ENCODE results near the gene HNRNPUL2.
"Not testable (repeated sequence)": the region's sequence is repeated elsewhere in the genome, so short reads cannot be mapped to it uniquely, and the experiment has no call there.

HNRNPUL2 gene

DNA sequence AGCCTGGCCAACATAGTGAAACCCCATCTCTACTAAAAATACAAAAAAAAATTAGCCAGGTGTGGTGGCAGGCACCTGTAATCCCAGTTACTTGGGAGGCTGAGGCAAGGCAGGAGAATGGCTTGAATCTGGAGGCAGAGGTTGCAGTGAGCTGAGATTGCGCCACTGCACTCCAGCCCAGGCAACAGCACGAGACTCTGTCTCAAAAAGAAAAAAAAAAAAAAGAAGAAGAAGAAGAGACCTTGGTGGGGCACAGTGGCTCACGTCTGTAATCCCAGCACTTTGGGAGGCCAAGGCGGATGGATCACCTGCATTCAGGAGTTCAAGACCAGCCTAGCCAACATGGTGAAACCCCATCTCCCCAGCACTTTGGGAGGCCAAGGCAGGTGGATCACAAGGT is 23.3 kb downstream of the HNRNPUL2 start:
- DNase-seq (ENCODE audit: low spot score) = not testable (repeated sequence)

DNA sequence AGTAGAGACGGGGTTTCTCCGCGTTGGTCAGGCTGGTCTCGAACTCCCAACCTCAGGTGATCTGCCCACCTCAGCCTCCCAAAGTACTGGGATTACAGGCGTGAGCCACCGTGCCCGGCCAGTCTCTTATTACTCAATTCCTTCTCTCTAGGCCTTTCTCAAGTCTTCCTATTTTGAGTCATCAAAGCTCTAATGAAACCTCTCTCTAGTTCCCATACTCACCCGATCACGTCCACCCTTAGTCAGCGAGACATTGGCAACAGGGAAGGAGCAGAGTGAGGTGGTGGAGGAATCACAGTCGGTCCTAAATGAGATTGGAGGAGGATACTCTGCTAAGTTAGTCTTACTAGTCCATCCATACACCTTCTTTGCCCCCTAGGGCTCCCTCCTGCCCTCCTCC is 25.0 kb downstream of the HNRNPUL2 start:
- DNase-seq (ENCODE audit: low spot score) = no peak

DNA sequence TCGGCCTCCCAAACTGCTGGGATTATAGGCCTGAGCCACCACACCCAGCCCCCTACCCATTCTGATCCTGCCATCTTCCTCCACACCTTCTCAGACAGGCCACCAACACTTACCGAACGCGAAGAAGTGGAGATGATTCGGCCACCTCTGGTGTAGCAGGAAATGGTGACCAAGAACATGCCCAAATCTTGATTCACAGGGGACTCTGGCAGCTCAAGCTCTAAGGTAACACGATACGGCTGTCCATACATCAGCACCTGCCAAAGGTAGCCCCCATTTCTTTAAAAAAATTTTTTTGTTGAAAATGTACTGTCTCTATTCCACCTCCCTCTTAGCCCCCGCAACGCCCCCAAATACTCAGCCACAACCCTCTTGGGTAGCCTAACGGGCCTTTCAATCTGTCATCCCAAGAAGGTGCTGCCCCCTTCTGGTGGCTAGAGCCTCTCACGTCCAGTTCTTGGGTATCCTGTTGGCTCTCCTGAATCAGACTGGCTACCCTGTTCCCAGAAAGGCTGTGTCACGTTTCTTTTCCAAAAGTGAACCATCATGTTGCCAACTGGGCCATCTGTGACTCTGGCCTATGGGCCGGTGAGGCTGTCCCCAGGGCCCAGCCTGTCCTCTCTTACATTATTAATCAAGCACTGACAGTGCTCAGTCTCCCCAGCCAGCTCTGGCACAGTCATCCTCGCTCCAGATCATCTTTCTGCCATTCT is 32.6 kb downstream of the HNRNPUL2 start:
- DNase-seq (ENCODE audit: low spot score) = peak; percentile 89

DNA sequence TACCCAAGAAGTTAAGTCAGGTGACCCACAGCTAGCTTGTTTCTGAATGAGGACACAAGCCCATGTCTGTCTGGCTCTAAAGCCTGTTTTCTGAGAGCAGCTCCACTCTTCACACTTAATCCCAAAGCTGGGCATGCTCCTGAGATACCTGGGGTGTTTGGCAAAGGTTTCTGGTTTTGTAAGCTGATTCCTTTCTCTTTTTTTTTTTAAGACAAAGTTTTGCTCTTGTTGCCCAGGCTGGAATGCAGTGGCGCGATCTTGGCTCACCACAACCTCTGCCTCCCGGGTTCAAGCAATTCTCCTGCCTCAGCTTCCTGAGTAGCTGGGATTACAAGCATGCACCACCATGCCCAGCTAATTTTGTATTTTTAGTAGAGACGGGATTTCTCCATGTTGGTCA is 33.6 kb downstream of the HNRNPUL2 start:
- DNase-seq (ENCODE audit: low spot score) = not testable (repeated sequence)

DNA sequence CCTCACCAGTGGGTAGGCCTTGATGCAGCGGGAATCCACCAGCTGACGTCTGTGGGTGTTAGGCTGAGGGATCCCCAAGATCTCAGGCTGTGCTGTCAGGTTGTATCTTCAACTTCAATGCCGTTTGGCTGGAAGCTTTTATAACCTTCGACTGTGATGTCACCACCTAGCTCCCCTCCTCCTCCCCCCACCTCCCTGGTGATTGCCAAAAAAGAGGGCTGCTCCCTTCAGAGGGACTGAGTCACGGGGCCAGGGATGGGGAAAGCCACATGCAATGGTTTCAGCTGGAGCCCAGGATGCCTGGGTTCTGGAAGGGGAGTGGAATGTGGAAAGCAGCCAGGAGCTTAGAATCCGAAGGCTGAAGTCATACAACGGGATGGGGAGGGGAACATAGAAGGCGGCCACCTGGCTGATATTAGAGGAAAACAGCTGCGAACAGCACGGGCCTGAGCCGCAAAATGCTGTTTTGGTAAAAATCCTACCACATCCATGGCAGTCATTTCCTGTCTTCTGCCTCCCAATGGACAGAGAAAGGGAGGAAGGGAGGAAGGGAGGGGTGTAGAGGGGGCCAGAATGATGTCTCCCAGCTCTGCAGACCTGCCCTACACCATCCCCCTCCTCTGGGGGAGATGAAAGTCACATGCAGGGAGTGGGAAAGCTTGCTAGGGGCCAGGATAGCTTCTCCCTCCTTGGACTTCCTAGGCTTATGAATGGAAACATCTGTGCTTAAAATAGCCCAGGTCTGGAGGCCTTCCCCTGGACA is 37.7 kb downstream of the HNRNPUL2 start, which contains the start of gene LRRN4CL:
Gene LRRN4CL, minus strand, starts transcription at position 110 of the 763 bp plus-strand sequence. CDS start 1,022 bp downstream, outside the sequence.
- DNase-seq (ENCODE audit: low spot score) = no peak

DNA sequence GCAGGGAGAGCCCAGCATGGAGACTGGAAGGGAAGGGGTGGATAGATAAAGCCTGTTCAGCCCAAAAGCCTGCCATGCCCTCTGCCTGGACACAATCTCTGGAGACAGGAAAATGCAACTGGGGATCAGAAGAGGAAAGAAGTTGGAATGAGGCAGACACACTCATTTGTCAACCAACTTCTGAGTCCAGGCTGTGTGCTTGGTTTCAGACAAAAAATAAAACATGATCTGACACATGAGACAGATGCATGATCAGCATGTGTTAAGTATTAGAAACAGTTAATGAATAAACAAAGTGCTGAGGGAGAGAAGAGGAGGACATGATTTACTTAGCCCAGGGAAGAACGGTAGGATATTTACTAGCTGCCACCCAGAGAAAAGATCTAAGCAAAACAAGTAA is 38.8 kb downstream of the HNRNPUL2 start:
- DNase-seq (ENCODE audit: low spot score) = no peak

DNA sequence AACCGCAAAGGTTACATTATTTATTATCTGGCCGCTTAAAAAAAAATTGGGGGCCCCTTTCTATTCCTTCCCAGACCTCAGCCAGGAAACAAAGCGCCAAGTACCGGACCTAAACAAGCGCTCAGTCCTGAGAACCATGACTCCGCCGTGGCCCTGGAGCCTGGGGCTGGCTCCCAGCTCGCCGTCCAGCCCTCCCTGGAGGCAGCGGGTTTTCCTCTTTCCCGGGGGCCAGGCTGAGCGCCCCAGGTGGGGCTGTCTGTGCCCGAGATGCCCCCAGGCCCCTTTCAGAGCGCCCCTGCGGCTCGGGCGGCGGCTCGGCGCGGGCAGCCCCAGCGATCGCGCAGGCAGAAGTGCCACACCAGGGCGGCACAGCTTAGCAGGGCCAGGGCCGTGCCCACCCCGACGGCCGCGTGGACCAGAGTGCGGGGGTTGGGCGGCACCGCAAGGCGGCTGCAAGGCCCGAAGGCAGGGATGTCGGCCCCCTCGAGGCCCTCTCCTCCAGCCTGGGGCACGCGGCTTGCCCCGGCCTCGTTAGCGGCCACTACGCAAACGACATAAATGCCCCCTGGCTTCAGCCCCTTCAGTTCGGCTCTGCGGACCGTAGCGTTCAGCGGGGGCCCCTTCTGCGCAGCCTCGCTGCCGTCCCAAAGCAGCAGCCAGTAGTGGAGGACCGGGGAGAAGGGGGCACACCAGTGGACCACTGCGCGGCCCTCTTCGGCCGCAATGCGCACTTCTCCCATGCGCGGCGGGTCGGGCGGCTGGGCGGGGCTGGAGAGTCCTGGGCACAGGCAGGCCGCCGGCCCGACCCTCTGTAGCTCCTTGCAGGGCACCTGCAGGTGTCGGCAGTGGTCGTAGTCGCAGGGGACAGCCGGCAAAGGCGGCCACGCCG is 39.5 kb downstream of the HNRNPUL2 start:
- no peak for DNase-seq (ENCODE audit: low spot score)

DNA sequence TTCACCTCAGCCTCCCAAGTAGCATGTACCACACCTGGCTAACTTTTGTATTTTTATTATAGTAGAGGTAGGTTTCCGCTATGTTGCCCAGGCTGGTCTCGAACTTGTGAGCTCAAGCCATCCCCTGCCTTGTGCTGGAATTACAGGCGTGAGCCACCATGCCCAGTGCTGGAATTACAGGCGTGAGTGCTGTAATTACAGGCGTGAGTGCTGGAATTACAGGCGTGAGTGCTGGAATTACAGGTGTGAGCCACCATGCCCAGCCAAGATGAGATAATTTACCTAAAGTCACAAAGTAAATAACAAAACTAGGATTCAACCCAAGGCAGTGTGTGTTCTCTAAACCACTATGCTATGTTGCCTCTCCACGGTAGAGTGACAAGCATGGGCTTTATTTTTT is 44.7 kb downstream of the HNRNPUL2 start:
- DNase-seq (ENCODE audit: low spot score) = no peak

DNA sequence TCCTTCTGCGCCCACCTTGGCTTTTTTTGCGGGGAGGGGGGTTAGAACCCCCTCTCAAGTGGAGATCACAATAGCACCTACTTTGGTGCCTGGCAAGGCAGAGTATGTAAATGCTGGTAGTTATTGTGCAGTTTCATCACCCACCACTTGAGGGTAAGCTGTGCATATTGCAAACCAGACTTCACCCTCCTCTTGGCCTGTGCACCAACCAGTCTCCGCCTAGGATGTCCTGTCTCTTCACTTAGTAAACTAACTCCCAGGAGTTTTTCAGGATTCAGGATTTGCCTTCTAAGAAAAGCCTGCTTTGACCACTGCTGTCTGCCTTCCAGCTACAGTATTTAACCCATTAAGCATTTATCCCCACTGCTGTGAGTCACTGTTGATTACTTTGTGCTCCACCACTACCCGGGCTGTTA is 46.4 kb downstream of the HNRNPUL2 start:
- DNase-seq (ENCODE audit: low spot score) = peak; percentile 60

DNA sequence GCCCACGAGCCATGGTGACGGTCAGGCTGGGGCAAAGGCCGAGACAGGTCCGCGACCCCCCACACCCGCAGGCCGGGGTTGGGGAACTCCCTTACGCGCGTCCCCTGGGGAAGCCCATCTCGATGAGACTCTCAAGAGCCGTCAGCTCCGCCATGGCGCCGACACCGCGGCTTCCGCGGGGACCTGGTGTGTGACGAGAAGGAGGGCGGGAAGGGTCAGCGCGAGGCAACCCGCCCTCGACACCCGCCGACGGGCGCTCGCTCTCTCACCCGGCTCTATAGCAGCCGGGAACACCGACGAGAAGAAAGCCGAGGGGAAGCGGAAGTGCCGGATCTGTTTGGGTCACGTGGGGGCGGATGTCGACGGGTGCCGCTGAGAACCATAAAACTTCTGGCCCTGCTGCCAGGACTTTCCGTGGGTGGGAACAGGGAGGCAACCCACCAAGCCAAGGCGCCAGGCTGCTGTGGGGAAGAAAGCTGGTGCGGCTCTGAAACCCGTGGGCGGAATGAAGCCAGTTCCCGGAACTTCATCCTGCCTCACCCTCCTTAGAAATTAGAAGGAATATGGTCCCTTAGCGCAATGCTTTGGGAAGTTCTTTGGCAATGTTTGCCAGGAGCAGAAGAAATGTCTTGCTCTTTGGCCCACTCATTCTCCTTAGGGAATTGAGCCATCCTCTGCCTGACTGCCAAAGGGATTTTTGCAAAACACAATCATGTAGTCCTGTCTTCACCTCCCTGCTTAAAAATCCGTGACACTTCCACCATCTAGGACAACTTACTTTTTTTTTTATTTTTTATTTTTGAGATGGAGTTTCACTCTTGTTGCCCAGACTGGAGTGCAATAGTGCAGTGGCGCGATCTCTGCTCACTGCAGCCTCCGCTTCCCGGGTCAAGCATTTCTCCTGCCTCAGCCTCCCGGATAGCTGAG is 48.2 kb downstream of the HNRNPUL2 start, which contains the start of gene UBXN1:
Gene UBXN1, minus strand, starts transcription at position 304 of the 927 bp plus-strand sequence. Its CDS starts 150 bp downstream, at position 154.
- peak; percentile 85 for DNase-seq (ENCODE audit: low spot score)

DNA sequence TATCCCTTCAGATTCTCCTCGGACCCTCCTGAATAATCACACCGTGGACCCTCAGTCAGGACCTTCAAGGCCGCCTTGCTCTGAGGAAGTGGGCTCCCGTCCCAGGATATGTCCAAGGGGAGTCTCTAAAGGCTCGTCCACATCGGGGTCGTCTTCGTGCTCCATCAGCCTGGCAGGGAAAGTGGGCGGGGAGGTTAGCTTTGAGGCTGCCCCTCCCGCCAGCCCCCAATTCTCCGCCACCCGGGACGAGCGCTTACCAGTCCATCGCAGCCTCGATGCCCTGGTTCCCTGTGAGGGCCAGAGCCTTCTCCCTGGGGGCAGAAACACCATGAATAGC is 48.9 kb downstream of the HNRNPUL2 start:
- no peak for DNase-seq (ENCODE audit: low spot score)

DNA sequence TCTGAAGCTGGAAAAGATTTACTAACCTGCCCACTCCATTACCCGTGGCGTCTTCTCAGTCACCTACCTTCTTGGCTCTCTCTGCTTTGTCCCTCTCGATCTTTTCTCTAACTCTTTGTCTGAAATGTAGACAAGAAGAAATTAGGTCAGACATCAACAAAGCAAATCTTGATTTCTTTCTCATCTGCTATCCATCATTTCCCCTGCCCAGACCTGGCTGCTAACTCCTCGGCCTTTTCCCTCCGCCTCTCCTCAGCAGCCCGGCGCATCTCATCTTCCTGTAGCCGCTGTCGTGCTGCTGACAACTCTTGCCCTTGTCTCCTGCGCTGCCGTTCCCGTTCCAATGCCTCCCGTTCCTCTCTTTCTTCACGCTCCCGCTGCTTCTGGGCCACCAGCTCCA is 49.5 kb downstream of the HNRNPUL2 start:
- DNase-seq (ENCODE audit: low spot score) = no peak

DNA sequence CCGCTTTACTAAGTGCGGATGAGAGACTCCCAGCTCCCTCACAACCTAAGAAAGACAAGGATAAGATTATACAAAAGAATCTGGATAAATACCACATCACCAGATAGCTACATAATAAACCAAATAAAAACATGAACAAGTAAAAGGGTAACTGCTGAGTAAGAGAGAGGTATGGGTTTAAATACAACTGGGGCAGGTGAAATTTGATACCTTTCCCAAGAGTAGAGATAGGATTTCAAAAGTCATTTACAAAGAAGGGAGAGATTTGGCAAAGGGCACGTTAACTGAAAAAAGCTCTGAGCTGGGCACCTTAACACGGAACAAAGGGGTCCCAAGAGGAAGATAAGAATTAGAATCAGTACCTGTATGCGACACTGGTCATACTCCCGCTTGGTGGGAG is 50.1 kb downstream of the HNRNPUL2 start:
- no peak for DNase-seq (ENCODE audit: low spot score)

DNA sequence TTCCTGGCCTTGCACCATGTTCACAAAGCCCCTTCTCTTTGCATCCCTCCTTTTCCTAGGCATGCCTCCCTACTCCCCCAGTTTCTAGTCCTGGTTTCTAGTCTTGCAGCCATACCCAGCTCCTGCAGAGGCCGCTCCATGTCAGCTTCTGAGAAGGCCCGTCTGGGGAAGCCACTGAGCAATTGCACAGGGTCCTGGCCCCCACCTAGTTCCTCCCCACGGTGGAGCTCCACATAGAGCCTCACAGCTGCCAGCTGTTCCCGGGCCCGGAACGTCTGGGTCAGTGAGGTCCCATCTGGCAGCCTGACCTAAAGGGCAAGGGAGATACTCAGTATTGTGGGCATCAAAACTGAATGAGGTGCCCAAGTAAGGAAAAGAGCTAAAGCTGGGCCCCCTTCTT is 50.6 kb downstream of the HNRNPUL2 start:
- DNase-seq (ENCODE audit: low spot score) = no peak

DNA sequence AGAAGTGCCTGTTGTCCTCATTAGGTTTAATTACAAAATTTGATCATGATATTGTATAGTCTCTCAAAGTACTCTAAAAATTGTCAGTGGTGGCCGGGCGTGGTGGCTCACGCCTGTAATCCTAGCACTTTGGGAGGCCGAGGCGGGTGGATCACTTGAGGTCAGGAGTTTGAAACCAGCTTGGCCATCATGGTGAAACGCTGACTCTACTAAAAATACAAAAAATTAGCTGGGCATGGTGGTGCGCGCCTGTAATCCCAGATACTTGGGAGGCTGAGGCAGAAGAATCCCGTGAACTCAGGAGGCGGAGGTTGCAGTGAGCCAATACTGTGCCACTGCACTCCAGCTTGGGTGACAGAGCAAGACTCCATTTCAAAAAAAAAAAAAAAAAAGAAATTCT is 51.8 kb downstream of the HNRNPUL2 start:
- not testable (repeated sequence) for DNase-seq (ENCODE audit: low spot score)

DNA sequence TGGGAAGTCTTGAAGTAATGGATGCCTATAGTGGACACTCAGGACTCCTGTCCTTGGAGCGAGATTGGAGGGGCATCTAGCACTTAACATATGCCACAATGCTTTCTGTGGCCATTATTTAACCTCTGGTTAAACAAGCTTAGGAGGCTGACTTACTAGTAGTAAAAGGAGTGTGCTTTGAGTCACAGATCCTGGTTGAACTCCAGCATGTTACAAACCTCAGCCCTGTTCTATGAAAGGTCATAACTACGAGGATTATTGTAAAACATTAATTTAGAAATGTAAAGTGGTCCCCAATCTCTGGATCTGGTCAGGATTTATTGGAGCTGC is 54.1 kb downstream of the HNRNPUL2 start:
- DNase-seq (ENCODE audit: low spot score) = no peak

DNA sequence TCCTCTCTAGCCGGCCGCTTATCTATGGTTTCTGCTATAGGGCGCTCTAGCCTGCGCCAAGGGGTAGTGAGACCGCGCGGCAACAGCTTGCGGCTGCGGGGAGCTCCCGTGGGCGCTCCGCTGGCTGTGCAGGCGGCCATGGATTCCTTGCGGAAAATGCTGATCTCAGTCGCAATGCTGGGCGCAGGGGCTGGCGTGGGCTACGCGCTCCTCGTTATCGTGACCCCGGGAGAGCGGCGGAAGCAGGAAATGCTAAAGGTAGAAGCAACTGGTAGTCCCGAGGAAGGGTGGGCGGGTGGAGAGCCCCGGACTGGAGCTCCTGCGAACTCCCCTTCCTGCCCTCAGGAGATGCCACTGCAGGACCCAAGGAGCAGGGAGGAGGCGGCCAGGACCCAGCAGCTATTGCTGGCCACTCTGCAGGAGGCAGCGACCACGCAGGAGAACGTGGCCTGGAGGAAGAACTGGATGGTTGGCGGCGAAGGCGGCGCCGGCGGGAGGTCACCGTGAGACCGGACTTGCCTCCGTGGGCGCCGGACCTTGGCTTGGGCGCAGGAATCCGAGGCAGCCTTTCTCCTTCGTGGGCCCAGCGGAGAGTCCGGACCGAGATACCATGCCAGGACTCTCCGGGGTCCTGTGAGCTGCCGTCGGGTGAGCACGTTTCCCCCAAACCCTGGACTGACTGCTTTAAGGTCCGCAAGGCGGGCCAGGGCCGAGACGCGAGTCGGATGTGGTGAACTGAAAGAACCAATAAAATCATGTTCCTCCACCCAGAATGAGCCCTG is 55.5 kb downstream of the HNRNPUL2 start, which contains the start of the genes LBHD1 and UQCC3:
Gene LBHD1, minus strand, starts transcription at position 660 of the 782 bp plus-strand sequence. CDS start 2,236 bp downstream, outside the sequence.
Gene UQCC3, plus strand, starts transcription at position 66 of the 782 bp plus-strand sequence. Its CDS starts 73 bp downstream, at position 139.
- DNase-seq (ENCODE audit: low spot score) = peak; percentile 83

DNA sequence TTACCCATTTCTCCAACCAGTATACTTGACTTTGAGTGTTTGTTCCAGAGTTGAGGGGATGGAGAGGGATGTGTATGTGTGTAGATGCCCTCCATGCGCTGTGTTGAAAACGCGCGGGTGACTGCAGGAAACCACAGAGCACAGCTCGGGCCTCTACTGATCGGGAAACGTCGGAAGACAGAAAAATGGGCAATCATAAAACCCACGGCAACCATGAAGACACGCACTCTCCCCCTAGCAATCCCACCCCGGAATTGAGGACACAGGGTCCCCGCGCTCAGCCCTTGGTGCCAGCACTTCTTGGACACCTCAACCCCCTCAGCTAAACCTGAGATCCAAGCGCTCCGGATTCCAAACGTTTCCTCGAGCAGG is 56.0 kb downstream of the HNRNPUL2 start:
- DNase-seq (ENCODE audit: low spot score) = no peak

DNA sequence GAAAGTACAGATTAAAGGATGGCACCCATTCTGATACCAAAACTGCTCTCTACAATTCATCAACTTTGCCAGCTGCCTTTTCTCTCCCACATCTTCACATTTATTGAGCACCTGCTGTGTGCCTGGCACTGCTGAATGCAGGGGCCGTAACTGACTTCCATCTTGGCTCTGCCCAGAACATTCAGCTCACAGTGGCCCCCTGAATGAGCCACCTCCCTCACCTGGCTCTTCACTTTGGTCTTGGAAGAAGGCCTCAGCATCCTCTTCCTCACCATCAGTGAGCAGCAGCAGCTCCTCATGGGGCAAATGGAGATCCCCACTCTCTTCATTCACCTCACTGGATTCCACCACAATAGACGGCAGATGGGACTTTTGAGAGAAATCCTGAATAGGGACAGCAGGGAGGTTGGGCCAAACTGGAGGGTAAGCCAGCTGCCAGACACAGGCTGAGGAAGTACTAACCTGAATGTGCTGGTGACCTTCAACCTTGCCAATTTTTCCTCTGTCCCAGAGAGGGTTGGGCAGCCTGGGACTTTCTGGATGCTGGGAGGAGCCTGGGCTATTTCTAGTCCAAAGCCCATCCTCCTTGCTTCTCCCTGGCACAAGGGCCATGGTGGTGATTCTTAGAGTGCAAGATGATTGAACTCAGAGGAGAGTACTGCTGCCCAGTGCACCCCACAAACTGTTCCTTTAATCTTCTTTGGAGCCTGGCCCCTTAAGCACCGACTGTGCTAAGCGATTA is 57.7 kb downstream of the HNRNPUL2 start:
- DNase-seq (ENCODE audit: low spot score) = peak; percentile 17

DNA sequence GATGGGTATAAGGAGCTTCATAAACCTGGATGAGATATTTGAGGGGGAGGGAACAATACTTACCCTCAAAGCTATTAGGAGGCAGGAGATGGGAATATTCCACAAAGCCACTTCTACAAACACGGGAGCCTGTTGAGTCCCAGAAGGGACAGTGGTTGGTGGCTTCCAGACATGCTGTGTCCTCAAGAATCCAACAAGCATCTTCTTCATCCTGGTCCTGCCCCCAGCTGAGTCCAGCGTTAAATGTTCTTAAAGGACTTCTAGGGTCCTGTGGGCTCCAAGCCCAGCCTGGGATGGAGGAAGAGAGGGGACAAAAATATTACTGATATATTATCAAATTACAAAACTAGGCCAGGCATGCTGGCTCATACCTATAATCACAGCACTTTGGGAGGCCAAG is 59.8 kb downstream of the HNRNPUL2 start:
- DNase-seq (ENCODE audit: low spot score) = no peak
